ENCODE measurements around the gene PLCH1.

GRCh38 chr3:155643581-155644165, 101.2 kb downstream of the PLCH1 start:
- TF ChIP-seq SIN3A (IDR thresholded peaks at IDR 0.05; ENCODE audit: borderline replicate concordance, insufficient read depth, low read length): no peak
- TF ChIP-seq POLR2AphosphoS5 (IDR thresholded peaks at IDR 0.05; ENCODE audit: low read depth, low read length): no peak
